SW480 (cell line): Measurements from ENCODE around the gene PCDHA3.
"Not testable (repeated sequence)": the region's sequence is repeated elsewhere in the genome, so short reads cannot be mapped to it uniquely, and the experiment has no call there.

Source experiments
- DNase-seq: peaks from one replicate; pipeline ENCODE4 v3.0.0-alpha.2; 2016; ENCODE audit warnings: low spot score

Gene PCDHA3

GRCh38 chr5:140821375-140822280, 20.8 kb downstream of the PCDHA3 start, which contains the start of gene PCDHA5:
PCDHA5 (plus strand) TSS chr5:140821613.
- DNase-seq: no peak

- no peak for DNase-seq
Measured at GRCh38 chr5:140822281-140822629, 21.4 kb downstream of the PCDHA3 start.

- not testable (repeated sequence) for DNase-seq
Measured at GRCh38 chr5:140822969-140823368, 22.1 kb downstream of the PCDHA3 start.

- DNase-seq: no peak
Measured at GRCh38 chr5:140823475-140823874, 22.6 kb downstream of the PCDHA3 start.

GRCh38 chr5:140827704-140828361, 27.0 kb downstream of the PCDHA3 start, which contains the start of gene PCDHA6:
PCDHA6 (plus strand) TSS chr5:140827960; CDS start chr5:140828092, 132 bp downstream.
- no peak for DNase-seq

GRCh38 chr5:140828362-140828737, 27.5 kb downstream of the PCDHA3 start:
- DNase-seq: no peak

GRCh38 chr5:140829511-140830501, 28.9 kb downstream of the PCDHA3 start:
- DNase-seq: not testable (repeated sequence)

- DNase-seq: no peak
Measured at GRCh38 chr5:140833993-140834392, 33.1 kb downstream of the PCDHA3 start, which contains the start of gene PCDHA7. PCDHA7 (plus strand) TSS chr5:140834269; CDS start chr5:140834384, 115 bp downstream.

- DNase-seq: not testable (repeated sequence)
Measured at GRCh38 chr5:140834439-140835008, 33.7 kb downstream of the PCDHA3 start.

GRCh38 chr5:140835622-140836510, 35.0 kb downstream of the PCDHA3 start:
- no peak for DNase-seq

GRCh38 chr5:140840978-140841962, 40.4 kb downstream of the PCDHA3 start, which contains the start of gene PCDHA8:
PCDHA8 (plus strand) TSS chr5:140841187; CDS start chr5:140841322, 135 bp downstream.
- DNase-seq: peak; percentile 32

- no peak for DNase-seq
Measured at GRCh38 chr5:140842798-140843733, 42.2 kb downstream of the PCDHA3 start.

- DNase-seq: not testable (repeated sequence)
Measured at GRCh38 chr5:140848139-140849102, 47.6 kb downstream of the PCDHA3 start, which contains the start of gene PCDHA9. PCDHA9 (plus strand) TSS chr5:140848382; CDS start chr5:140848496, 114 bp downstream.

GRCh38 chr5:140849831-140850634, 49.2 kb downstream of the PCDHA3 start:
- DNase-seq: not testable (repeated sequence)
